HCT116 (cell line): Measurements from ENCODE around the gene CIC. TPM values are rescaled to one million over a fixed set of nuclear protein-coding genes. Genes with fewer than 3 reads are reported as not detected.

ENCODE experiments used
- ATAC-seq: fragments of 200-7000 bp; cut with Tn5 transposase; 2 replicates; pipeline ENCODE4 v1.9.1; 2020; ENCODE audit warnings: mild to moderate bottlenecking, moderate library complexity
- BruUV-seq: library from RNA; stranded (reverse); fragments of 400-500 nt; replicated peaks from 2 replicates; lab custom pipeline; 2021; lab: Mats Ljungman, UMichigan
- CTCF ChIA-PET: fragments of 300-600 bp; sonication (Branson Sonifier 250); formaldehyde crosslinking; loops from one replicate; lab custom pipeline; 2021; ENCODE audit warnings: antibody characterized with exemption; lab: Charles Lee
- POLR2A ChIA-PET: fragments of 300-600, 350-600 bp; sonication (Branson Sonifier 250); formaldehyde crosslinking; loops from one replicate; lab custom pipeline; 2021; ENCODE audit warnings: antibody characterized with exemption; lab: Charles Lee
- RAD21 ChIA-PET, 2 experiments: fragments of 300-600 bp; sonication (Branson Sonifier 250); formaldehyde crosslinking; loops; one replicate each; lab custom pipeline; 2023; ENCODE audit warnings: low total read pairs in 2 of 2; ENCODE audit not compliant: uncharacterized antibody in 2 of 2, unreplicated experiment in 2 of 2, low non-redundant PET in 1 of 2; lab: Charles Lee
- DNase-seq: peaks from one replicate; pipeline ENCODE4 v3.0.0-alpha.2; 2010; ENCODE audit warnings: low read depth, low spot score
- H2AFZ ChIP-seq: fragments of 200-600 bp; shearing (Covaris generic), sonication (generic); 2 replicates; pipeline ENCODE4 v1.6.1; 2017; ENCODE audit warnings: low read depth, mixed run types, mixed read lengths, antibody characterized with exemption, low read length; ENCODE audit not compliant: poor library complexity, severe bottlenecking
- H3K27ac ChIP-seq: 2 replicates; pipeline ENCODE4 v1.5.1; 2012; ENCODE audit warnings: low read depth, low read length
- H3K27me3 ChIP-seq: fragments of 200-600 bp; sonication (generic); 2 replicates; pipeline ENCODE4 v1.6.1; 2016; ENCODE audit warnings: mixed run types, low read length, mixed read lengths; ENCODE audit not compliant: insufficient read depth
- H3K36me3 ChIP-seq, 2 experiments: fragments of 200-500 bp in 1 of 2; fragments of 200-600 bp in 1 of 2; sonication (Bioruptor generic) in 1 of 2; sonication (generic) in 1 of 2; 2 replicates each; pipeline versions ENCODE4 v1.5.1 to v1.6.1; 2014 to 2016; ENCODE audit warnings: low read length in 2 of 2, inconsistent platforms in 1 of 2, mixed read lengths in 1 of 2, mixed run types in 1 of 2; ENCODE audit not compliant: insufficient read depth in 2 of 2, control insufficient read depth in 1 of 2
- H3K4me1 ChIP-seq, 2 experiments: fragments of 200-600 bp in 1 of 2; sonication (generic) in 1 of 2; 2 replicates each; pipeline versions ENCODE4 v1.5.1 to v1.6.1; 2012 to 2017; ENCODE audit warnings: low read length in 2 of 2, inconsistent platforms in 1 of 2, mild to moderate bottlenecking in 1 of 2, mixed read lengths in 1 of 2, mixed run types in 1 of 2, moderate library complexity in 1 of 2; ENCODE audit not compliant: insufficient read depth in 2 of 2, control insufficient read depth in 1 of 2
- H3K4me2 ChIP-seq: fragments of 200-600 bp; sonication (generic); 2 replicates; pipeline ENCODE4 v1.6.1; 2017; ENCODE audit warnings: mixed run types, low read length, mixed read lengths
- H3K4me3 ChIP-seq, 2 experiments: fragments of 200-600 bp in 1 of 2; sonication (generic) in 1 of 2; replicated peaks in 1 of 2; 2 replicates each; pipeline ENCODE4 v1.5.1; 2011 to 2016; ENCODE audit warnings: low read length in 2 of 2, control low read depth in 1 of 2, low read depth in 1 of 2, mild to moderate bottlenecking in 1 of 2, mixed read lengths in 1 of 2, mixed run types in 1 of 2
- H3K79me2 ChIP-seq: fragments of 200-600 bp; sonication (generic); 2 replicates; pipeline ENCODE4 v1.6.1; 2017; ENCODE audit warnings: mild to moderate bottlenecking, mixed run types, low read length, moderate library complexity, mixed read lengths; ENCODE audit not compliant: insufficient read depth
- H3K9ac ChIP-seq: fragments of 200-600 bp; sonication (generic); 2 replicates; pipeline ENCODE4 v1.6.1; 2016; ENCODE audit warnings: low read length, mixed read lengths
- H3K9me2 ChIP-seq: fragments of 200-600 bp; sonication (generic), shearing (Covaris generic); 2 replicates; pipeline ENCODE4 v1.6.1; 2017; ENCODE audit warnings: mixed run types, mild to moderate bottlenecking, moderate library complexity; ENCODE audit not compliant: insufficient read depth
- H3K9me3 ChIP-seq, 2 experiments: fragments of 200-500 bp in 1 of 2; fragments of 200-600 bp in 1 of 2; sonication (Bioruptor generic) in 1 of 2; sonication (generic) in 1 of 2; 2 replicates each; pipeline ENCODE4 v1.6.1; 2014 to 2017; ENCODE audit warnings: low read length in 2 of 2, mixed read lengths in 2 of 2, inconsistent platforms in 1 of 2, low read depth in 1 of 2, mild to moderate bottlenecking in 1 of 2, mixed run types in 1 of 2, moderate library complexity in 1 of 2; ENCODE audit not compliant: control insufficient read depth in 1 of 2, insufficient read depth in 1 of 2
- H4K20me1 ChIP-seq: fragments of 200-600 bp; sonication (generic), shearing (Covaris generic); 2 replicates; pipeline ENCODE4 v1.6.1; 2017; ENCODE audit warnings: mixed run types, mild to moderate bottlenecking, moderate library complexity; ENCODE audit not compliant: insufficient read depth
- CBX3 ChIP-seq: IDR thresholded peaks from 2 replicates; pipeline ENCODE4 v1.6.1; 2012; ENCODE audit warnings: low read depth
- CEBPB ChIP-seq: IDR thresholded peaks from 2 replicates; pipeline ENCODE4 v1.6.1; 2012; ENCODE audit warnings: low read depth
- EGR1 ChIP-seq: IDR thresholded peaks from 2 replicates; pipeline ENCODE4 v1.6.1; 2012; ENCODE audit warnings: low read depth
- ELF1 ChIP-seq: IDR thresholded peaks from 2 replicates; pipeline ENCODE4 v1.6.1; 2012; ENCODE audit warnings: low read depth, borderline replicate concordance
- EZH2phosphoT487 ChIP-seq: fragments of 200-600 bp; IDR thresholded peaks from 2 replicates; pipeline ENCODE4 v1.6.1; 2018; ENCODE audit warnings: antibody characterized with exemption, borderline replicate concordance
- FOSL1 ChIP-seq: IDR thresholded peaks from 2 replicates; pipeline ENCODE4 v1.6.1; 2012; ENCODE audit warnings: low read depth
- JUND ChIP-seq: IDR thresholded peaks from 2 replicates; pipeline ENCODE4 v1.6.1; 2012
- POLR2A ChIP-seq: IDR thresholded peaks from 2 replicates; pipeline ENCODE4 v1.7.0; 2011; ENCODE audit warnings: borderline replicate concordance; ENCODE audit not compliant: insufficient read depth, insufficient read length; ENCODE audit errors: extremely low read depth
- POLR2AphosphoS5 ChIP-seq: IDR thresholded peaks from 2 replicates; pipeline ENCODE4 v1.6.1; 2011; ENCODE audit warnings: mild to moderate bottlenecking, low read depth, low read length, moderate library complexity
- RAD21 ChIP-seq: IDR thresholded peaks from 2 replicates; pipeline ENCODE4 v1.6.1; 2012; ENCODE audit warnings: low read depth, mild to moderate bottlenecking
- REST ChIP-seq: IDR thresholded peaks from 2 replicates; pipeline ENCODE4 v1.6.1; 2012; ENCODE audit warnings: low read depth
- SIN3A ChIP-seq: IDR thresholded peaks from 2 replicates; pipeline ENCODE4 v1.6.1; 2012; ENCODE audit warnings: low read depth
- SP1 ChIP-seq: IDR thresholded peaks from 2 replicates; pipeline ENCODE4 v1.6.1; 2012; ENCODE audit warnings: low read depth
- TCF7L2 ChIP-seq: IDR thresholded peaks from 2 replicates; pipeline ENCODE4 v1.7.0; 2011; ENCODE audit warnings: borderline replicate concordance, inconsistent platforms; ENCODE audit not compliant: insufficient read depth, insufficient read length; ENCODE audit errors: extremely low read depth
- YY1 ChIP-seq: IDR thresholded peaks from 2 replicates; pipeline ENCODE4 v1.6.1; 2011; ENCODE audit warnings: low read length, low read depth, moderate library complexity, mild to moderate bottlenecking; ENCODE audit not compliant: insufficient replicate concordance; ENCODE audit errors: extremely low read depth
- ZFX ChIP-seq: fragments of 450-650 bp; IDR thresholded peaks from 2 replicates; pipeline ENCODE4 v1.6.1; 2017
- ZNF274 ChIP-seq: fragments of 200-500 bp; sonication (Bioruptor generic); IDR thresholded peaks from 2 replicates; pipeline ENCODE4 v1.6.1; 2014; ENCODE audit warnings: mild to moderate bottlenecking, low read depth, low read length, inconsistent platforms
- intact Hi-C: fragments of 100-400 bp; cut with micrococcal nuclease; formaldehyde crosslinking; loops from 2 replicates; pipeline ENCODE4 v1.10.0; 2022
- total RNA-seq: library from RNA; stranded (reverse); gene quantifications from one replicate; pipeline ENCODE4 v1.2.1, GENCODE V29; 2021; ENCODE audit not compliant: unreplicated experiment
- TF ChIP-seq, protein P1 (sequence below): IDR thresholded peaks from 2 replicates; pipeline ENCODE4 v1.6.1; 2012
- TF ChIP-seq, protein P2 (sequence below): IDR thresholded peaks from 2 replicates; pipeline ENCODE4 v1.6.1; 2011; ENCODE audit warnings: mild to moderate bottlenecking, low read length, moderate library complexity; ENCODE audit not compliant: insufficient replicate concordance; ENCODE audit errors: extremely low read depth
- TF ChIP-seq, protein P3 (sequence below): IDR thresholded peaks from 2 replicates; pipeline ENCODE4 v1.6.1; 2012

Gene CIC
- total RNA-seq, 1 experiment from 2014 or later, result 52.0 TPM

GRCh38 chr19:42292042-42292960 lies 23.2 kb downstream of the CIC start:
- Histone ChIP-seq H3K9ac (no peak overlapping the region), H3K27ac (peak overlapping the region; percentile 35; the same call in 1 of the 2 replicates), H3K9me2 (no peaks in the 10 kb centered on the region), H4K20me1 (no peaks in the 10 kb centered on the region), H3K4me1 (peaks cover 10 to 26% of the 10 kb centered on the region in 2 experiments; a peak in 3 of 4 replicates), H3K4me2 (no peak overlapping the region), H2AFZ (no peak overlapping the region), H3K4me3 (no peak overlapping the region), H3K79me2 (no peaks in the 10 kb centered on the region), H3K9me3 (no peaks in the 10 kb centered on the region), H3K27me3 (no peaks in the 10 kb centered on the region), H3K36me3 (peaks cover 17 to 20% of the 10 kb centered on the region in 2 experiments)
- no peak for TF ChIP-seq YY1
- TF ChIP-seq ZFX, result no peak
- TF ChIP-seq ZNF274, result no peak
- no peak for TF ChIP-seq JUND
- TF ChIP-seq, protein P1, sequence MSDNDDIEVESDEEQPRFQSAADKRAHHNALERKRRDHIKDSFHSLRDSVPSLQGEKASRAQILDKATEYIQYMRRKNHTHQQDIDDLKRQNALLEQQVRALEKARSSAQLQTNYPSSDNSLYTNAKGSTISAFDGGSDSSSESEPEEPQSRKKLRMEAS, result no peak
- no peak for TF ChIP-seq TCF7L2
- no peak for TF ChIP-seq POLR2A
- TF ChIP-seq, protein P2, sequence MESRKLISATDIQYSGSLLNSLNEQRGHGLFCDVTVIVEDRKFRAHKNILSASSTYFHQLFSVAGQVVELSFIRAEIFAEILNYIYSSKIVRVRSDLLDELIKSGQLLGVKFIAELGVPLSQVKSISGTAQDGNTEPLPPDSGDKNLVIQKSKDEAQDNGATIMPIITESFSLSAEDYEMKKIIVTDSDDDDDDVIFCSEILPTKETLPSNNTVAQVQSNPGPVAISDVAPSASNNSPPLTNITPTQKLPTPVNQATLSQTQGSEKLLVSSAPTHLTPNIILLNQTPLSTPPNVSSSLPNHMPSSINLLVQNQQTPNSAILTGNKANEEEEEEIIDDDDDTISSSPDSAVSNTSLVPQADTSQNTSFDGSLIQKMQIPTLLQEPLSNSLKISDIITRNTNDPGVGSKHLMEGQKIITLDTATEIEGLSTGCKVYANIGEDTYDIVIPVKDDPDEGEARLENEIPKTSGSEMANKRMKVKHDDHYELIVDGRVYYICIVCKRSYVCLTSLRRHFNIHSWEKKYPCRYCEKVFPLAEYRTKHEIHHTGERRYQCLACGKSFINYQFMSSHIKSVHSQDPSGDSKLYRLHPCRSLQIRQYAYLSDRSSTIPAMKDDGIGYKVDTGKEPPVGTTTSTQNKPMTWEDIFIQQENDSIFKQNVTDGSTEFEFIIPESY, result no peak
- TF ChIP-seq, protein P3, sequence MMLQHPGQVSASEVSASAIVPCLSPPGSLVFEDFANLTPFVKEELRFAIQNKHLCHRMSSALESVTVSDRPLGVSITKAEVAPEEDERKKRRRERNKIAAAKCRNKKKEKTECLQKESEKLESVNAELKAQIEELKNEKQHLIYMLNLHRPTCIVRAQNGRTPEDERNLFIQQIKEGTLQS, result no peak
- TF ChIP-seq POLR2AphosphoS5, result no peak
- TF ChIP-seq RAD21, result no peak
- no peak for TF ChIP-seq REST
- TF ChIP-seq SIN3A, result no peak
- TF ChIP-seq FOSL1, result no peak
- TF ChIP-seq EGR1, result no peak
- no peak for TF ChIP-seq ELF1
- no peak for TF ChIP-seq CBX3
- no peak for TF ChIP-seq SP1
- no peak for TF ChIP-seq CEBPB
- no peak for TF ChIP-seq EZH2phosphoT487
- intact Hi-C loops, result no loop called here
- ChIA-PET RAD21 (no interaction called here), POLR2A (interaction anchor here (0.9 kb wide), 1 partner anchor 10 kb away, joined by 3 read pairs; the partner anchor contains the start of genes PAFAH1B3 and PRR19), CTCF (interaction anchor here (4.2 kb wide), 1 partner anchor 47 kb away, joined by 17 read pairs; no protein-coding TSS in a partner anchor)
- DNase-seq (no peak), ATAC-seq (no peak)
- no TSS peak for BruUV-seq
